NOMO-1 (cell line): ENCODE data around the gene ZDHHC22.

Experiments
- DNase-seq, 2 experiments: peaks; one replicate each; lab custom pipeline; 2025; ENCODE audit not compliant: unreplicated experiment in 2 of 2; lab: John Stamatoyannopoulos, UW

Gene ZDHHC22

GRCh38 chr14:77158175-77158881 lies 16.7 kb upstream of the ZDHHC22 start:
- DNase-seq, result no peak

DNA sequence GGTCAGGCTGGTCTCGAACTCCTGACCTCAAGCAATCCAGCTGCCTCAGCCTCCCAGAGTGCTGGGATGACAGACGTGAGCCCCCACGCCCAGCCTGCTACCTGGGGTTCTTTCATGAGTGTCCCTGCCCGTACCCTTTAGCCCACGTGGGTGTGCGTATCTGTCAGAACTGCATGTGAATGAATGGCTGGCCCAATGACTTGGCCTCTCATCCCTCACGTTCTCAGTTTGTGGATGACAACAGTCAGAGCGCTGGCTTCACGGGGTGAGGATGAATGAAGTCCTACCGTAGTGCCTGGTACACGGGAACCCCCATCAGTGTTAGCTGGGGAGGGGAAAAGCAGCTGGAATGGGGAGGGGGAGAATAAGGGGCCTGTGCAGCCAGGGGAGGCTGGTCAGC lies 16.1 kb upstream of the ZDHHC22 start:
- DNase-seq, result no peak

GRCh38 chr14:77155083-77155482 lies 13.5 kb upstream of the ZDHHC22 start:
- DNase-seq, result no peak

- no peak for DNase-seq
Observed at GRCh38 chr14:77154421-77154820, 12.8 kb upstream of the ZDHHC22 start.

- no peak for DNase-seq
Observed at GRCh38 chr14:77153802-77154201, 12.2 kb upstream of the ZDHHC22 start.

DNA sequence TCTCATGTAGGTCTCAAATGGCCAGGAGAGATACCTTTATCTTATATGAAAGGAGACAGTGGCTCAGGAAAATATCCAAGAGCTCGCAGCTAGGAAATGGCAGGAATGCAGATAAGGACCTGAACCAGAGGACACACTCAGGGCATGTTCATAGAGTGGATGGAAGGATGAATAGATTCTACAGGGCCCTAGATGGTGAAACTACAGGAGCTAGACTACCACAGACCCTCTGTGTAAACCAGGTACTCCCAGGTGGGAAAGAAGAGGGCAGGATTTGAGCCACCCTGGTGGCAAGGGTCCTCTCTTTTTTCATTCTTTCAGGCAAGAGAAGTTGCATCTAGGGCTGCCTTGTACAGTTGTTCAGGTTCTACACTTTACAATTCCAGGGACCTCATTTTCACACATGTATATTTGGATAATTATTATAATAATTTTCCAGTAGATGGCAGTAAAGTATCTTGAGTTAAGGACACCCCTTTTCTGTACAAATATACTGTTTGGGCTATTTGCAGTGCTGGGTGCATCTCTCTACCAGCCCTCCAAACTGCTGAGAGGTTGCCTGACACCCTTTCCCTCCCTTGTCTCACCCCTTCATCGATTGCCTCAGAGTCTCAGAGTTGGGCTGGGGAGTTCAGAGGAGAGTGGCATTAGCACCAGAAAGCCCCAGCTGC lies 10.5 kb upstream of the ZDHHC22 start:
- DNase-seq, result peak in 1 of 2 experiments; percentile 64

DNA sequence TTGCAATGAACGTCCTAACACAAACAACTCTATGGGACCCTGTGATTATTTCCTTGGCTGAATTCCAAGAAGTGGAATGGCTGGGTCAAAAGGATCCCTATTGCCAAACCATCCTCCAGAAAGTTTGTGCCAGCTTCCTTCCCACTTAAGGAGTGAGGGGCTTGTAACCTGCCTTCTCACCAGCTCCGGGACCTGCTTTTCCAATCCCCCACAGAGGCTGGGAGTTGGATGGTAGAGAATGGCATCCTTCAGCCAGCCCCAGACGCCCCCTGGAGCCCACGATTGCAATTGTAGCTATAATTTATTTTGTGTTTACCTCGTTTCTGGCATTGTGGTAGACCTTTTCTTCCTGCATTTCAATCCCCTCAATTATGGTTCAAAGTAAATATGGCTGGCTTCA lies 9.7 kb upstream of the ZDHHC22 start:
- no peak for DNase-seq

DNA sequence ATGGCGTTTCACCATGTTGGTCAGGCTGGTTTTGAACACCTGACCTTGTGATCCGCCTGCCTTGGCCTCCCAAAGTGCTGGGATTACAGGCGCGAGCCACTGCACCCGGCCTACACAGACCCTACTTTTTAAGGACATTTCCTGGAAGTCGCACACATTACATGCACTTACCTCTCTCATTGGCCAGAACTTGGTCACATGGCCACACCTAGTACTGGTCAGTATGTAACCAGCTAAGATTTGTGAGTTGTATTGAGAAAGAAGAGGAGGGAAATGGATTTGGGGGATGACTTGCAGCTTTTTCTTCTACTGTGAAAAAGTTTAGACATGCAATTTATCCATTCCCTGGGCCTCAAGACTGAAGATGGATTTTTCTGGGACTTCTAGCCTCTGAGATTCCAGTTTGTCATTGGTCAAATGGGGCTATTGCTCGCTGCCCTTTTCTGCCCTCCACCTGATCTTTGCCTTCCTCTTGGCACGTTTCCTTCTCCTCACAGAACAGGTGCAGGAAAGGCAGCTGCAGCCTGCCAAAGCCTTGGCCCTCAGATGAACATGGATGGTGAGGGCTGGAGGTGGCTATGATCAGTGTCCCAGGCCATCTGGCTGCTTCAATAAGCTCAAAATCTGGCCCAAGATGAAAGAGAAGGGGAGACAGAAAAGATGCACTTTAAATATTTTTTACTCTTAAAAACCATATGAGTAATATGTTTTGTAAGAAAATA lies 7.1 kb upstream of the ZDHHC22 start:
- peak in 1 of 2 experiments; percentile 28 for DNase-seq

DNA sequence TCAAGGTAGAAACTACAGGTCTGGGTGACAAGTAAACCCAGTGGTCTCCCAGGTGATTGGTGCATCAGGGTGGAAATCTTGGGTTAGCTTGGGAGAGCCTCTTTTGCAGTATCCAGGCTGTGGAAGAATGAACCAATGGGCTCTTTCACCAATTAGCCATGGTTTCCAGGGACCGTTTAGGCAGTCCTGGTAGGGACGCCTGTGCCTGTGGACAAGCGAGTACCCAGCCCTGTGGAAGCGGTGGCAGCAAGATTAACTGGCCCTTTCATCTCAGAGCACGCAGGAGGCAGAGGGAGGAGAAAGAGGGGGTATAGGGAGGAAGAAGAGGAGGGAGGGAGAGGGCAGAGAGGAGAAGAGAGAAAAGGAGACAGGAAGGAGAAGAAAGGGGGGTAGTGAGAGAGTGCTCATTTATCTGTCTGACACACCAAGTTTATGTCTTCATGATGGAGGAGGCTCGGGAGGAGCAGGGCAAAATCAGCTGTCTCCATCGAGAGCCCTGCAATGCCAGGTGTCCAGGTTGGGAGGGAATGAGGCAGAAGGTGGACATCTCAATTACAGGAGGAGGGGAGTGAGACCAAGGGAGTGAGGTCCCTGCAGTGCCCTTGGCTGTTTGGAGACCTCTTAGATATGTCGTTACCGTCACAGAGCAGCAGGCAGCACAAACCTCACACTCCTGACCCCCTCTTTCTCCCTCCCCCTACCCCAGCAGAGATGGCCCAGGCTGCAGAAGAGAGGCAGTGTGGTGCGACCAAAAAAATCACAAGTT lies 4.6 kb upstream of the ZDHHC22 start:
- no peak for DNase-seq

GRCh38 chr14:77144412-77145115 lies 3.0 kb upstream of the ZDHHC22 start:
- DNase-seq, result no peak

GRCh38 chr14:77143071-77143470 lies 1.5 kb upstream of the ZDHHC22 start:
- DNase-seq, result no peak

GRCh38 chr14:77142005-77142800 lies 612 bp upstream of the ZDHHC22 start:
- DNase-seq, result no peak

GRCh38 chr14:77140359-77141213 lies 1.0 kb downstream of the ZDHHC22 start:
- DNase-seq, result no peak

- peak; percentile 33 to 42 for DNase-seq
Observed at GRCh38 chr14:77139540-77140358, 1.8 kb downstream of the ZDHHC22 start.

DNA sequence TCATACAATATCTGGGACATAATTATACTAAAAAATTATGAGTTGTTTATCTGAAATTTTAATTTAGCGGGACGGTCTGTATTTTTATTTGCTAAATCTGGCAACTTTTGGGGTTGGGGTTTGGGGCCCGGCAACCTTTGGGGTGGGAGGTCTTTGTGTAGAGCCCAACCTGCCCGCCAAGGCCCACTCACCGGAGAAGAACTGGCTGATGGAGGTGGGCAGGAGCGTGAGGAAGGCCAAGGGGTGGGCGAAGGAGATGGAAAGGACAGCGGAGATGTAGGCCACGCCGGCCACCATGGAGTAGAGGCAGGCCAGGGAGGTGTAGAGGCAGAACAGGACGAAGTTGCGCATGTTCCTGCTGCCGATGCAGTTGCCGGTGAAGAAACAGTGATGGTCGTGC lies 2.6 kb downstream of the ZDHHC22 start:
- DNase-seq, result no peak

GRCh38 chr14:77133720-77134338 lies 7.8 kb downstream of the ZDHHC22 start:
- DNase-seq, result peak; percentile 42 to 49

DNA sequence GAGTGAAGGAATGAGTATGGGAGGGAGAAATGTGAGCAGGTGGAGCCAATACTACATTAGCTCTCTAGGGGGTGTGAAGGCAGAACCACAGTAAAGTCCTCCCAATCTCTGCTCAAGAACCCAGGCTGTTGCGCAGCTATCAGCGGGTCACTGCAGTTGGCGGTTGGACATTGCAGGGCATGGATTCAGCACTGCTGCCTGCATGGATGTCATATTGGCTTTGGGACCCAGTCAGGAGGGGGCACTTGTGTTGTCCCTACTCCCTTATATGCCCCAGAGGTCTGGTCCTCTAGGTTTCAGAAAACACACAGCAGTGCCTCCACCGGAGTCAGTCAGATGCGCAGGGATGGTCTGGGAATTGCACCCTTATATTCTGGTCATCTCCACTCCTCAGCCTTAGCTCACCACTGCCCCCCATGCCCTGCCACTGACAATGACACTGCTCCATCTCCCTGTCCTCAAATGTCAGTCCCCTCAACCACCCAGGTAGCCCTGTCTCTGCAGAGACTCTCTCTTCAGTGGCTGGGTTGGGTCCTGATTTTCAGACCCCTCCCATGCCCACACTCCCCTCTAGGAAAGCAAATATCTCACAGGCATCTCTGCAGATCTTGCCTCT lies 9.6 kb downstream of the ZDHHC22 start:
- DNase-seq, result no peak
